C1 segment of cervical spinal cord (tissue), 14 donors: Measurements from ENCODE around the gene RPP14.

Experiments used
- DNase-seq, 14 donors: peaks; one replicate each; lab custom pipeline; 2025; lab: John Stamatoyannopoulos, UW

RPP14 gene

DNA sequence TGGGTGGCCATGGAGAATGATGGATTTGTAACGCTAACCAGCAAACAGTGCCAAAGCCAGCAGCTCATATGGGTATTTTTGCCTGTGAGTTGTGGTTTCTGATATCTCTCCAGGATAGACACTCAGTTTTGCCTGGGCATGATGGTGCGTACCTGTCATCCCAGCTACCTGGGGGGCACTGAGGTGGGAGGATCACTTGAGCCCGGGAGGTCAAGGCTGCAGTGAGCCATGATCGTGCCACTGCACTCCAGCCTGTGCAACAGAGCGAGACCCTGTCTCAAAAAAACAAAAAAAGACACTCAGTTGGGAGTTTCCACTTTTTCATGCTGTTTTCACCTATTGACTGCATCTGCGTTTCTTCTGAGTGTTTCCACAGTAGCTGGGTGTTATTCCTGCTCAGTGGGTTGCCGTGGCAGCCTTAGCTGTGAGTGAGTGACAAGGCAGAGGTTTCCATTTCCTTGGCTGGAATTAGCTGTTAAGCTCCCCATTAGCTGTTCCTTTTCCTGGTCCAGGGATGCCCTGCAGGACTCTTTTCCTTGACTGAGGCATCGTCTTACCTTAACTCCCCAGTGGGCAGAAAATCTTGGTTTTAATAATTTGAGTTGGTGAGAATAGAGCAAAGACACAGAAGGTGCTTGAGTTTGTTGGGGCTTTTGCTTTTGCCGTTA lies 14.2 kb upstream of the RPP14 start:
- DNase-seq, result no peak

DNA sequence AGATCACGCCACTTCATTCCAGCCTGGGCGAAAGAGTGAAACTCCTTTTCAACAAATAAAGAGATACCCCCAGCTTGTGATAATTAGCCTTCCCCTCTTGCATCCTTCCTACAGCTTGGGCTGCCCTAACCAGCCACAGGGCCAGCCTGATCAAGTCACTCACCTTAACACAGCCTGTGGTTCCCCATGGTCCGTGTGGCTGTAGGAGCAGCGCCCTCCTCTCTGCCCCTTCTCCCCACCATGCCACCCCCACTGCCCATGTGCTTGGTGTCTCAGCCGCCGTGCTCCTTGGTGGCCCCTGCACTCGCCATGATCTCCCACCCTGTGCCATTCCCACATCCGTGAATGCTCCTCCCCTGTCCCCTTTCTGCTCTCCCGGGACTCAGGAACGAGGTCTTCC lies 13.2 kb upstream of the RPP14 start:
- no peak for DNase-seq

DNA sequence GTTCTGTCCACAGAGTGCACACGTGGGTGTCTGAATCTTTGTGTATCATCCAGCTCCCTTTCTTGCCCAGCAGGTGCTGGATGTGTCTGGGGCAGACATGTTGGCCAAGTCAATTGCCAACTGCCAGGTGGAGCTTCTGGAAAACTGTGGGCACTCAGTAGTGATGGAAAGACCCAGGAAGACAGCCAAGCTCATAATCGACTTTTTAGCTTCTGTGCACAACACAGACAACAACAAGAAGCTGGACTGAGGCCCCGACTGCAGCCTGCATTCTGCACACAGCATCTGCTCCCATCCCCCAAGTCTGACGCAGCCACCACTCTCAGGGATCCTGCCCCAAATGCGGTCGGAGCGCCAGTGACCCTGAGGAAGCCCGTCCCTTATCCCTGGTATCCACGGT lies 12.5 kb upstream of the RPP14 start:
- peak in 9 of 14 donors; percentile 27 to 86 (median 48) for DNase-seq

DNA sequence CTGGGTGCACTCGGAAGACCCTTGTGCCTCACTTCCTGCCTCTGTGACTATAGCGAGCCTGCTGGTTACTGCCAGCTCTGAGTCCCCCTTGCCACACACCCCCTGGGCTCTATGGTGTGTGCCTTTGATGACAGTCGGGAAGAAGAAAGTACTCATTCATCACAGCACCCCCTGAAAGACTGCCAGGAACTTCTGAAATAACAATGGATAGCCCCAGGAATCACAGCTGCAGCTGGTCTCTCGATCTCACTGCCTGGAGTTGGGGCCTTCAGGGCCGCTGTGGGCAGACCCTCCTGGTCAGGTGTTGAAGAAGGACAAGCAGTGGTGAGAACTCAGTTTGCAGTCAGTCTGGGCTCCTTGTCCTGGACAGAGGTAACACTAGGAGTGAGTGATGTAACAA lies 9.8 kb upstream of the RPP14 start:
- peak in 11 of 14 donors; percentile 31 to 73 (median 63) for DNase-seq

DNA sequence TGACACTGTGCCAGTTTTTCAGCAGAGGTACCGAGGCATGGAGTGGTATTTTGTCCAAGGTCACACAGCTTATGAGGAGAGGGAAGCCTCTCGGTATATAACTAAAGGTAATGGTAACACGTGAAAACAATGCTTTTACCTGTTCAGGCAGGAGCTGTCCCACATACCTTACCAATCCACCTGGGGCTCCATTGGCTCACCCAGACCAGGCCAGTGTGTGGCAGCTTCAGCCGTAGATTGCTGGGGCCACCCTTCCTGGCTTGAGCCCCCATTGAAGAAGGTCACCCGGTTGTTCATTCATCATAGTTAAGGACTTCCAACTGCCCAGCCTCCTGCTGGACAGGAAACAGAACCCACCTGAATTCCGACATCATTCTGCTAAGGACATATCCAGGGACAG lies 9.2 kb upstream of the RPP14 start:
- no peak for DNase-seq

DNA sequence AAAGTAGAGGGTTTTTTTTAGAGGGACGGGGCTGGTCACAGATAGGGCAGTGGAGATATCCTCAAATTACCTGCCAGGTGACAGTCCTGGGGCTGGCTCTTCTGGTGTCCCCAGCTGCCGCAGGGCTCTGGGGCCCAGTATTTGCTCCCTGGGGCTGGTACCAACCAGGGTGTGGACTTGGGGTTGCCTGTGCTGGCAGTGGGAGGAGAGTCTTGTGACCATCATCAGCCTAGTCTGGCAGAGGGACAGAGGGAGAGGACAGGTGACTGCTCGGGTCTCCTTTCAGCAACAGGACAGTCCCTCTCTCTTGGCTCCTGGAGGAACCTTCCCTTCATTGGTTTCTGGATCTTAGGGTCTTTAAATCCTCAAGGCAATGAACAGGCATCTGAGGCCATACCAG lies 7.9 kb upstream of the RPP14 start:
- no peak for DNase-seq

DNA sequence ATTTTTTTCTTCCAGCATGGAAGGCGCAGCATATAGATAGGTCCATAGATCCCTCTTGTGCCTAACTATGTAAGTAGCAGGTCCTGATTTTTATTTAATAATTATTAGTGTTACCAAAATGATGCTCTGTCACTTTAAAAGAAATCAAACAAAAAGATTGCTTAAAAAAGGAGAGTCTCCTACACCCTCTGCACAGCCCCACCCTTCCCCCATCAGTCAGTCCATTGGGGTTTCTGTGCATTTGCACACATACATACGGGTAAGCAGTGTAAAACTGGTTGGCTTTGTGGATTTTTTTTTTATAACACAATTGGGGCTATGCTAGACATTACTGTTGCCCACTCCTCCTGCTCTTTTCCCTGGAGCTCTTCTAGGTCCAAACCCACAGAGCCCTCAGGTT lies 7.0 kb upstream of the RPP14 start:
- no peak for DNase-seq

DNA sequence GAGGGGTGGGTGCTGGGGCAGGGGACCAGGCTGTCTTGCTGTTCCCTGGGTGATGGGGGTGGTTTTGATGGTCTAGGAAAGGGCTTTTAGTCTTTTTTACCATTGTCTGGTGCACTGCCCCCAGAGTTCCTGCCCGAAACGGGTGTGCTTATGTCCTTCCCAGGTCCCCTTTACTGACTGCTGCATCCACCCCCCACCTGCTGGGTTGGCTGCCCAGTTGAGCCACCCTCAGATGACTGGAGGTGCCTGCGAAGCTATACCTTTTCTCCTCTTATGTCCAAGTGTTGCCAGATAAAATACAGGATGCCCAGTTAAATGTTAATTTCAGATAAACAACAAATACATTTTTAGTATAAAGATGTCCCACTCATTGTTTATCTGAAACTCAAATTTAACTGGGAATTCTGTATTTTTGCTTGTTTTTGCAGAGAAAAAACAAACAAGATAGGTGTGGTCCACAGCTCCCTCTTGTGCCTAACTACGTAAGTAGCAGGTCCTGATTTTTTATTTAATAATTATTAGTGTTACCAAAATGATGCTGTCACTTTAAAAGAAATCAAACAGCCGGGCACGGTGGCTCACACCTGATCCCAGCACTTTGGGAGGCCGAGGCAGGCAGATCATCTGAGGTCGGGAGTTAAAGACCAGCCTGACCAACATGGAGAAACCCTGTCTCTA lies 6.1 kb upstream of the RPP14 start:
- DNase-seq, result peak in 3 of 14 donors; percentile 8 to 55 (median 20)

DNA sequence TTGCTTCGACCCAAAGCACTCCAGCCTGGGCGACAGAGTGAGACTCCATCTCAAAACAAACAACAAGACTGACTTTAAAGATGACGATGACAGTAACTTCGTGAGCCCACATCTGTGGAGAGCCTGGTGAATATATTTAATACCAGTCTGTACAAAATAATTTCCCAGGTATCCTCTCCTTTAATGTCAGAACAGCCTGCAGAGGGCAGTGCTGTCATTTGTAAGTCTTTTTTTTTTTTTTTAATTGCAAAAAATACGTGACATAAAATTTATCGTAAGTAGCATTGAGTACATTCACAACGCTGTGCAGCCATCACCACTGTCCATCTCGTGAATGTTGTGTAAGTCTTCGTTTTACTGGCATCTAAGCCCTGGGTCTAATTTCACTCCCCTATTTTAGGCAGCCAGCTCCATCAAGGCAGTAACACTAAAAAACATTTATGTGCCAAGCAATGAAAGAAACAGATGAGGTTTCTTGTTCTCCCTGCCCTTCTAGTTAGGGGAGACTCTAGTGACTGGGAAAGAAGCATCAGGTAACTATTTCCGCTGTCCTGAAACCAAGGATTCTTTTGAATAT lies 1.7 kb downstream of the RPP14 start:
- DNase-seq, result no peak

DNA sequence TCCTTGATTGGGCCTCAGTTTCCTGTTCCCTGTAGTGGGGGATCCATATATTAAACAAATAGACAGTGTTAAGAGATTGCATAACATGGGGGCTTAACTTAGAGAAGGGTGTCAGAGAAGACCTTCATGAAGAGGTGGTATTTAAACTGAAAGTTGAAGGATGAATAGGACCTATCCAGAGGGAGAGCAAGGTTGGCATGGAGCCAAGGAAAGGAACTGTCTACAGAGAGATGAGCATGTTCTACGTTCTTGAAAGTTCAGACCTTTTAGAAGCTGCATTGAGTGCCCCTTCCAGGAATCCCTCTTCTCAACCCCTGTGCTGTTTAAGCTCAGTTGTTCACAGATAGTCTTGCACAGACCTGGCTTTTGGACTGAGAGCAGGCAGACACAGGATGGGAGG lies 2.7 kb downstream of the RPP14 start:
- no peak for DNase-seq

DNA sequence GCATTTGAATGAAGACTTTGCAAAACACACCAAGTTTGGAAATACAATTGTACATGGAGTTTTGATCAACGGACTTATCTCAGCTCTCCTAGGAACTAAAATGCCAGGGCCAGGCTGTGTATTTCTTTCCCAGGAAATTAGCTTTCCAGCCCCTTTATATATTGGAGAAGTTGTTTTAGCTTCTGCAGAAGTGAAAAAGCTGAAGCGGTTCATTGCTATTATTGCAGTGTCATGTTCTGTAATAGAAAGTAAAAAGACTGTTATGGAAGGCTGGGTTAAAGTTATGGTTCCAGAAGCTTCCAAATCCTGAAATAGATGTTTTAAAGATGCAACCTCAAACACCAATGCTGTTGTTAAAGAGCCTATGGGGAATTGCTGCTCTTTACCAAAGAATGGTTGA lies 11.8 kb downstream of the RPP14 start:
- DNase-seq, result no peak

DNA sequence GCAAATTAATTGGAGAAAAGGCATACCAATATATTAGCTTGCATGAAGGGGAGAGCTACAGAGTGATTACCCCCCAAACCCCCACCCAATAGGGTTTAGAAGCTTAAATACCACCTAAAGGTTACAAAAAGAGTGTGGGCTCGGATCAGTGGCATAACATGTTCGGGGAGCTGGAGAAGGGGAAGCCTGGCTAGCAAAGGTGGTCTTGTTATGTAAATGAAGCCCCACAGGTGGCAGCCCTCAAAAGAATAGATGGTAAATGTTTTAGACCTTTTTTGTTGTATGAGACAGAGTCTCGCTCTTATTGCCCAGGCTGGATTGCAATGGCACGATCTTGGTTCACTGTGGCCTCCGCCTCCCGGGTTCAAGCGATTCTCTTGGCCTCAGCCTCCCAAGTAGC lies 15.7 kb downstream of the RPP14 start:
- no peak for DNase-seq

DNA sequence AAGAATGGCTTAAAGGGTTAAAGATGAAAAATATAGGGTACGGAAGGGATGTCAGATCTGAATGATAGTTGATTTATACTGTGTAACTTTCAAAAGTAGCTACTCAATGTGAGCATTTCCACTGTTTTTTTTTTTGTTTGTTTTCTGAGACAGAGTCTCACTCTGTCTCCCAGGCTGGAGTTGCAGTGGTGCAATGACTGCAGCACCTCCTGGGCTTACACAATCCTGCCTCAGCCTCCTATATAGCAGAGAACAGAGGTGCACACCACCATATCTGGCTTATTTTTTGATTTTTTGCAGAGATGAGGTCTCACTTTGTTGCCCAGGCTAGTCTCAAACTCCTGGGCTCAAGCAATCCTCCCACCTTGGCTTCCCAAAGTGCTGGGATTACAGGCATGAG lies 16.7 kb downstream of the RPP14 start:
- no peak for DNase-seq

DNA sequence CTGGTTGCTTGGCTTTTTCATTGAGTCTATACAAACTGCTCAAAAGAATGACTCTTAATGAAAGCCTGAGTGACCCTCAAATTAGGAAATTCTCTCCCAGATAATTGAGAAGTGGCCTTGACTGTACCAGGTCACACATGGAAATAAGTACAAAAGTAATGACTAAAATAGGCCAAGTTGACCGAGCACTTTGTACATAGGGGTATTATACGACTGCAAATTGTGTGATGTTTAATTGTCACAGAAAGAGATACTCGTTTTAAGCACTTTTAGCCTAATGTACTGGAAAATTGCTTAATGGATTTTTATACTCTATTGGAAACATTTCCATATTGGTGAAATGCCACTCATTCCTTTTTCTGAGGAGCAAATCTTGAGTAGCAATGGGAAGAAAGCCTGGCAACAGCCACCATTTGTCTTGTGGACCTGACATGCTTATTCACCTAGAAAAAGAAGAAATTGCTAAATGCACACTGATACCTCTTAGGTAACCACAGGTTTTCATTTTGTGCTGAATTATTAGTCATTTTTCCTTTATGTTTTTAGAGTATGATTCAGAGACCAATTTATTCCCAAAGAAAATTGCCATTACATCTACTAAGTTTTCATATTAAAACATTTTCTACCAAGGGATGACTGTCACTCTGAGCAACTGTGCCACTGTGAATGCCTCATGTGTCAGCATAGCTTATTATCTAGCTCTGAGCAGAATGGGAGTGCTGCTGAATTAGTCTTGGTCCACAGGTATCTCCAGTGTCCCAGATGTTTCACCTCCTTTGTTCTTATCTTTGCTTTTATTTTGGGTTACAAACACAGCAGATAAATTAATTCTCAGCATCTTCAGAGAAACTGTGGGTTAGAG lies 17.7 kb downstream of the RPP14 start:
- DNase-seq, result no peak

DNA sequence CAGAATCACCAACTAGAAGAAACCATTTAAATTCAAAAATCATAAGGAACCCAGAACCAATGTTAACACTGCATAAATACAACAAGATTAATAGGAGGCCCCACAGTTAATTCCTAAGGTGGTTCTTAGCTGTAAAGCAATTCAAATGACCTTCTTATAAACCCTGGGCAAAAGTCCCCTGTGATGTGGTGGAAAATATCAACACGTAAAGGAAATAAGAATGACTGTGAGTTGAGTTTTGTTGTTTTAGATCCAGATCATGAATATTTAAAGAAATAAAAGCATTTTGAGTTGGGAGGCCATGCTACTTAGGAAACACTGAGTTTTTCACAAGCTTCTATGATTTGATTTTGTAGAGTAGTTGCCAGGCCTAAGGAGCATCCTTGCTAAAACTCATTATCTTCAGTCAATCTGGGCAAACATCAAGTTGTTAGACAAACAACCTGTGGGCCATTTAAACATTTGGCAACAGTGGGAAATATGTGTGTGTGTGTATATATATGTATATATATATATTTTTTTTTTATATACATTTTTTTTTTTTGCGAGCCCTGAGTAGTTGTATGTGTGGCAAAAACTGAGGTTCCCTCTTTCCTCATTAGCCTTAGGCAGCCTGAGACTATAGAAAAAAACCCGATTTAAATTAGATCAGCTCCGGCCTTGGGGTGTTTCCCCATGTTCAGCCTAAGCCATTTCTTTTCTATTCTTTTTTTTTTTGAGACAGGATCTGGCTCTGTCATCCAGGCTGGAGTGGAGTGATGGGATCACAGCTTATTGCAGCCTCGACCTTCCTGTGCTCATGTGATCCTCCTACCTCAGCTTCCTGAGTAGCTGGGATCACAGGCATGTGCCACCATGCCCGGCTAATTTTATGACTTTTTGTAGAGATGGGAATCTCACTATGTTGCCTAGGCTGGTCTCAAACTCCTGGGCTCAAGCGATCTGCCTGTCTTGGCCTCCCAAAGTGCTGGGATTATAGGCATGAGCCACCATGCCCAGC lies 18.6 kb downstream of the RPP14 start:
- no peak for DNase-seq

DNA sequence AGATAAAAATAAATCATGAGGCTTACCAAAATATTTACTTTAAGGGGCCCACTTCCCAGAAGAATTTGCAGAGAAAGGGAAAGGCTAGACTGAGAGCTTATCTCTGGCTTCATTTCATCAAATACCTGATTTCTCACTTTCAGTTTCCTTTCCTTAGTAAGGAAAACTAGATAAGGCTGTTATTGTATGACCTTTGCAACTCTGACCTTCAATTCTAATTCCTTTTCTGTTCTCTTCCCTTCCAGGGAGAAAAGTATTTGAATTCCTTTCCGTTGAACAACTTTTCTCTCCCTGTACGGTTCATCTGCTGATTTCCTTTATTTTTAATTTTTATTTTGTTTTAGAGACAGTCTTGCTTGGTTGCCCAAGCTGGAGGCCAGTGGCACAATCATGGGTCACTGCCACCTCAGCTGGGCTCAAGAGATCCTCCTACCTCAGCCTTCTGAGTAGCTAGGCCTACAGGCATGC lies 19.5 kb downstream of the RPP14 start:
- DNase-seq, result no peak

DNA sequence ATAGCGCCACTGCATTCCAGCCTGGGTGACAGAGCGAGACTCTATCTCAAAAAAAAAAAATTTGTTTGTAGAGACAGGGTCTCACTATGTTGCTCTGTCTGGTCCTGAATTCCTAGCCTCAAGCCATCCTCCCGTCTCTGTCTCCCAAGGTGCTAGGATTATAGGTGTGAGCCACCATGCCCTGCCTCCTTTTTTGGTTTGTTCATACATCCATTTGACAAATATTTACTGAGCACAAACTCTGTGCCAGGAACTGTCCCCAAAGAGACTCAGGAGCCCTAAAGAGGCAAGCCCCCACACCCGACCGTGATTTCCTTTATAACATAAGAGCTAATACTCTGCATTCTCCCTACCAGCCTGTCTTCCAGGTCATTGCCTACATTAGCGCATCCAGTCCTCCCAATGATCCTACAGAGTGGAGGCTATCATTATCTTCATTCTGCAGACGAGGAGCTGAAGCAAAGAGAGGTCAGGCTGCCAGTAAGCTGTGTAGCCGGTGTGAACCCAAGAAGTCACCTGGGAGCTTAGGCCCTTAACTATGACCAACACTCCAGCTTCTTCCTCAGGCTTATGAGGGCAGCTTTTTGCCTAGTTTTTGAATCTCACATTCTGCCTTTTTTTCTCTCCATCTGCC lies 20.3 kb downstream of the RPP14 start:
- DNase-seq, result no peak

DNA sequence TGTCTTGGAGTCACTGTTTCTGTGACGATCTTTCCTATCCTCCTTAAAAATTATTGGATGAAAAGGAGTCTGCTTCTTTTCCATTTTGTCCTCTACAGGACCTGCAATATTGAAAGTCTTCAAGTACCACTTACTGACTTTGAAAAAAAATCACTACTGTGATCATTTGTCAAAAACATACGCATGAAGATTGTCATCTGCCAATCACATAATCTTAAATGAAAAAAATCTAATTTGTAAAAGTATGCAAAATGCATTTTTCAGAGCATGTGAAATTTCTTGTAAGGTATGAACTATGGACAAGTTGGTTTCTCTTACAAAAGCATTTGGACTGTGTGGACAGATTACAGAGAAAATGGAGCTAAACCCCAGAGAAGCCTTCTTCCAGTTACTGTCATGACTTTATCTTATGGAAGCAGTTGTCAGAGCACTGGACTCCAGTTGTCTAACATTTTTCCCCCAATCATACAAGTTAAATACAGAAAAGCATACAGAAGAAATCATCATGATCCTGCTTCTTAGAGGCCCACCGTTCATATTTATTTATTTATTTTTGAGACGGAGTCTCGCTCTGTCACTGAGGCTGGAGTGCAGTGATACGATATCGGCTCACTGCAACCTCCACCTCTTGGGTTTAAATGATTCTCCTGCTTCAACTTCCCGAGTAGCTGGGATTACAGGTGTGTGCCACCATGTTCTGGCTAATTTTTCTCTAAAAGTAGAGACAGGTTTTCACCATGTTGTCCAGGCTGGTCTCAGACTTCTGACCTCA lies 23.3 kb downstream of the RPP14 start:
- no peak for DNase-seq

DNA sequence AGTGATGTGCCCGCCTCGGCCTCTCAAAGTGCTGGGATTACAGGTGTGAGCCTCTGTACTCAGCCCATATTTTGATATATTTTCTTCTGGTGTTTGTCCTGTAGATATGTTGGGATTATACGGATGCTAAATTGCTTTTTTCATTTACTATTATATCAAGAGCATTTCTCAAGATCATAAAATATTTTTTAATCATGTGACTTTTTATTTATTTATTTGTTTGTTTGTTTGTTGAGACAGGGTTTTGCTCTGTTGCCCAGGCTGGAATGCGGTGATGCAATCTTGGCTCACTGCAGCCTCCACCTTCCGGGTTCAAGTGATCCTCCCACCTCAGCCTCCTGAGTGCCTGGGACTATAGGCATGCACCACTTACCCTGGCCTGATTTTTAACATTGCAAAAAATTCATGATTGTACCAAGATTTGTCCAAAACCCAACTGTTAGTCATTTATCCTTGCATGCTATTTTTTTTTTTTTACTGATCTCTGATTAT lies 23.9 kb downstream of the RPP14 start:
- DNase-seq, result no peak
